Measurements from ENCODE around the gene SRA1. TPM values are rescaled to one million over a fixed set of nuclear protein-coding genes. Genes with fewer than 3 reads are reported as not detected.

SRA1 gene
- total RNA-seq, 1 donor from 2014 or later: 50.3 TPM

DNA sequence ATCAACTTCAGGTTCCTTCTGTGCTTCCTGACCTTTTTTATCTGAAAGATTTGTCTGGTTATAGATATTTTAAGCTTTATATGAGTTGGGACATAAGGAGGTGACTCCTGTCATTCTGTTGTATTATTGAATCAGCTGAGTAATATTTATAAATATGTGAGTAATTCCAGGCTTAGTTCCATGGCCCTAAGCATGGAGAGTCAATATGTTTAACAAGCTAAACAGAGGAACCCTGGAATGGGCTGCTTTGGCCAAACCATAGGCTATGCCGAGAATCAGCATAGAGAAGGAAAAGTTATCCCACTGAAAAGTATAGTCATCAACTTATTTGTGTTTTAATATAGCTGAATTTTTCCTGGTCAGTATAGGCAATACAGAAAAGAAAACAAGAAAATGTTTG, 17.0 kb downstream of the SRA1 start:
- Mint-ChIP-seq H3K36me3 (ENCODE audit: low read depth) (peaks cover 23% of the 10 kb centered on the region), H3K27me3 (ENCODE audit: low read depth) (no peaks in the 10 kb centered on the region), H3K27ac (ENCODE audit: unreplicated experiment) (no peak overlapping the region), H3K4me1 (ENCODE audit: low read depth) (no peaks in the 10 kb centered on the region), H3K4me3 (ENCODE audit: unreplicated experiment) (no peak overlapping the region), H3K9me3 (ENCODE audit: low read depth) (no peaks in the 10 kb centered on the region)
- TF ChIP-seq, protein P1, sequence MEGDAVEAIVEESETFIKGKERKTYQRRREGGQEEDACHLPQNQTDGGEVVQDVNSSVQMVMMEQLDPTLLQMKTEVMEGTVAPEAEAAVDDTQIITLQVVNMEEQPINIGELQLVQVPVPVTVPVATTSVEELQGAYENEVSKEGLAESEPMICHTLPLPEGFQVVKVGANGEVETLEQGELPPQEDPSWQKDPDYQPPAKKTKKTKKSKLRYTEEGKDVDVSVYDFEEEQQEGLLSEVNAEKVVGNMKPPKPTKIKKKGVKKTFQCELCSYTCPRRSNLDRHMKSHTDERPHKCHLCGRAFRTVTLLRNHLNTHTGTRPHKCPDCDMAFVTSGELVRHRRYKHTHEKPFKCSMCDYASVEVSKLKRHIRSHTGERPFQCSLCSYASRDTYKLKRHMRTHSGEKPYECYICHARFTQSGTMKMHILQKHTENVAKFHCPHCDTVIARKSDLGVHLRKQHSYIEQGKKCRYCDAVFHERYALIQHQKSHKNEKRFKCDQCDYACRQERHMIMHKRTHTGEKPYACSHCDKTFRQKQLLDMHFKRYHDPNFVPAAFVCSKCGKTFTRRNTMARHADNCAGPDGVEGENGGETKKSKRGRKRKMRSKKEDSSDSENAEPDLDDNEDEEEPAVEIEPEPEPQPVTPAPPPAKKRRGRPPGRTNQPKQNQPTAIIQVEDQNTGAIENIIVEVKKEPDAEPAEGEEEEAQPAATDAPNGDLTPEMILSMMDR (IDR thresholded peaks at IDR 0.05): no peak
- no peak for DNase-seq (ENCODE audit: low spot score)

DNA sequence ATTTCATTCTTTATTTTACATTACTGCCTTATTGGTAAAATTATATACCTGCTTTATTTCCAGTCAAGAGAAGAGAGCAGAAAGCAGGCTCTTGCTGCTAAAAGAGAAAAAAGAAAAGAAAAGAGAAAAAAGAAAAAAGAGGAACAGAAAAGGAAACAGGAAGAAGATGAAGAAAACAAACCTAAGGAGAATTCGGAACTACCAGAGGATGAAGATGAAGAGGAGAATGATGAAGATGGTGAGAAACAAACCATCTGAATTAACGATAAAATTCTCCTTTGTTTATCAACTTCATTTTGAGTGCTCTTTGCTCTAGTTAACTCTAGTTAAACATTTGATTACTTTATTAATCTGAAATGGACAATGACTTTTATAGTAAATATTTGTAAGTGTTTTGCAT, 33.3 kb downstream of the SRA1 start:
- no peak overlapping the region for H3K27ac Mint-ChIP-seq (ENCODE audit: unreplicated experiment)
- TF ChIP-seq, protein P1 (IDR thresholded peaks at IDR 0.05): no peak
- H3K36me3 Mint-ChIP-seq (ENCODE audit: low read depth): peaks cover 24% of the 10 kb centered on the region
- no peak for DNase-seq (ENCODE audit: low spot score)
- no peaks in the 10 kb centered on the region for H3K27me3 Mint-ChIP-seq (ENCODE audit: low read depth)
- H3K4me3 Mint-ChIP-seq (ENCODE audit: unreplicated experiment): no peak overlapping the region
- peaks cover 3% of the 10 kb centered on the region for H3K9me3 Mint-ChIP-seq (ENCODE audit: low read depth)
- no peaks in the 10 kb centered on the region for H3K4me1 Mint-ChIP-seq (ENCODE audit: low read depth)

DNA sequence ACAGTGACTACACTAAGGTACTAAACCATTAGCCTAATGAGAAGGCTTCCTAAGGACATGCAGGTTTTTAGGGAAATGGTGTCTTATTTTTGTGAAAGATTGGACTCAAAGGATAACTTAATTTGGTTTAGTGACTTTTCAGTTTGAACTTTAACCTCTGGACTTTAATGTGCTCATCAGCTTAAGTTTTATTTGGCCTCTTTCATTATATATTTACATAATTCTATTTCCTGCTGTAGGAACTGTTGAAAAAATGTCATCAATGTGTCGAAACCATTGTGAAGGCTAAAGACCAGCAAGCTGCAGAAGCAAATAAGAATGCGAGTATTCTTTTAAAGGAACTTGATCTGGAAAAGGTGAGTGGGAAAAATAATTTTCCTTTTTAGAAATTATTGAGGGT, 44.1 kb downstream of the SRA1 start:
- Mint-ChIP-seq H3K9me3 (ENCODE audit: low read depth) (no peaks in the 10 kb centered on the region), H3K27ac (ENCODE audit: unreplicated experiment) (no peak overlapping the region), H3K4me3 (ENCODE audit: unreplicated experiment) (no peak overlapping the region), H3K4me1 (ENCODE audit: low read depth) (no peaks in the 10 kb centered on the region), H3K27me3 (ENCODE audit: low read depth) (no peaks in the 10 kb centered on the region), H3K36me3 (ENCODE audit: low read depth) (peaks cover 30% of the 10 kb centered on the region)
- no peak for DNase-seq (ENCODE audit: low spot score)
- TF ChIP-seq, protein P1 (IDR thresholded peaks at IDR 0.05): no peak

DNA sequence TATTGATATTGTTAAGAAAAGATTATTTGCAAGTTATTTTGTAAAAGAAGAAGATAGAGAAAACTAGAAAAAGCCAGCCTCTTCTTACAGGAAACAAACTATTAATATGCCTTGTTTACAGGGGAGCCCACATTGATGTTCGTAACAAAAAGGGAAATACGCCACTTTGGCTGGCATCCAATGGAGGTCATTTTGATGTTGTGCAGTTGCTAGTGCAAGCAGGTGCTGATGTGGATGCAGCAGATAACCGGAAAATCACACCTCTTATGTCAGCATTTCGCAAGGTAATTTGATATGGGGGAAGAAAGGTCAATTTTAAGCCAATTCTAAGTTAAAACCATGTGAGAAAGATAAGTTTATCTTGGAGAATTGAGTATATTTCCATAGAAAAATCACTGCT, 47.4 kb downstream of the SRA1 start:
- H3K4me1 Mint-ChIP-seq (ENCODE audit: low read depth): no peaks in the 10 kb centered on the region
- H3K27me3 Mint-ChIP-seq (ENCODE audit: low read depth): no peaks in the 10 kb centered on the region
- DNase-seq (ENCODE audit: low spot score): no peak
- no peak overlapping the region for H3K27ac Mint-ChIP-seq (ENCODE audit: unreplicated experiment)
- peaks cover 25% of the 10 kb centered on the region for H3K36me3 Mint-ChIP-seq (ENCODE audit: low read depth)
- H3K4me3 Mint-ChIP-seq (ENCODE audit: unreplicated experiment): no peak overlapping the region
- no peaks in the 10 kb centered on the region for H3K9me3 Mint-ChIP-seq (ENCODE audit: low read depth)
- TF ChIP-seq, protein P1 (IDR thresholded peaks at IDR 0.05): no peak

DNA sequence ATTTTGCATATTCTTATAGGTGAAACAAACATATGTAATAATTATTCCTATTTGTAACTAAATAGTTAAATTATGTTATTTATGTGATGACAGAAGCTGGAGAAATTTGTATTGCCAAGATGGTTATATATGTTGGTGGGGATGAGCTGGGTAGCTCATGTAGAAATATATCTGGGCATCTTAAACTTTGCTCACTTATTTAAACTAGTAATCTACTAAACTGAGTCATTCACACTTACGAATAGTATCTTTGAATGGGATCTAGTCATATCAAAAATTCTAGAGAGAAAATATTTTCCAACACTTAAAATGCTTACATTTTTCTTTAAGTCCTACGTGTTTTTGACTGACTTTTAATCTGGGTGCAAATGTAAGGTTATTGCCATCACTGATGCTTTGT, 54.4 kb downstream of the SRA1 start:
- Mint-ChIP-seq H3K9me3 (ENCODE audit: low read depth) (no peaks in the 10 kb centered on the region), H3K4me1 (ENCODE audit: low read depth) (no peaks in the 10 kb centered on the region), H3K27me3 (ENCODE audit: low read depth) (no peaks in the 10 kb centered on the region), H3K4me3 (ENCODE audit: unreplicated experiment) (no peak overlapping the region), H3K36me3 (ENCODE audit: low read depth) (peaks cover 9% of the 10 kb centered on the region), H3K27ac (ENCODE audit: unreplicated experiment) (no peak overlapping the region)
- TF ChIP-seq, protein P1 (IDR thresholded peaks at IDR 0.05): no peak
- no peak for DNase-seq (ENCODE audit: low spot score)

Small RNA genes lying within 50 kb of the gene (microRNA-seq; reads per million reads assigned to microRNA genes)
- not detected for gene MIR6831 (ENCODE audit: borderline number of aligned reads)

Other genes starting within 250 kb of the SRA1 start
- 2.8 to 8.0 TPM (median 7.2 TPM) in 3 replicates for gene HBEGF, start 210.9 kb downstream of the SRA1 start, total RNA-seq
- not detected in 3 replicates for gene SLC4A9, start 197.3 kb downstream of the SRA1 start, total RNA-seq
- 61.4 to 79.8 TPM (median 67.7 TPM) in 3 replicates for gene ANKHD1, start 155.6 kb downstream of the SRA1 start, total RNA-seq
- 5.6 to 6.2 TPM (median 6.0 TPM) in 3 replicates for gene EIF4EBP3, start 9.8 kb downstream of the SRA1 start, total RNA-seq
- gene APBB3, start 7.1 kb upstream of the SRA1 start, total RNA-seq: 39.0 to 47.0 TPM (median 42.3 TPM) in 3 replicates
- 74.3 to 99.4 TPM (median 79.2 TPM) in 3 replicates for gene SLC35A4, start 7.4 kb upstream of the SRA1 start, total RNA-seq
- gene CD14, start 75.7 kb upstream of the SRA1 start, total RNA-seq: not detected in 3 replicates
- gene TMCO6, start 82.0 kb upstream of the SRA1 start, total RNA-seq: 4.9 to 7.4 TPM (median 6.6 TPM) in 3 replicates
- 41.2 to 50.5 TPM (median 43.4 TPM) in 3 replicates for gene NDUFA2, start 90.2 kb upstream of the SRA1 start, total RNA-seq
- 56.6 to 81.4 TPM (median 59.7 TPM) in 3 replicates for gene IK, start 90.4 kb upstream of the SRA1 start, total RNA-seq
- gene WDR55, start 107.4 kb upstream of the SRA1 start, total RNA-seq: 24.5 to 31.4 TPM (median 24.6 TPM) in 3 replicates
- 1.3 to 1.5 TPM (median 1.3 TPM) in 3 replicates for gene DND1, start 116.1 kb upstream of the SRA1 start, total RNA-seq
- 62.9 to 83.4 TPM (median 67.5 TPM) in 3 replicates for gene HARS1, start 133.9 kb upstream of the SRA1 start, total RNA-seq
- 22.8 to 27.4 TPM (median 22.8 TPM) in 3 replicates for gene HARS2, start 134.0 kb upstream of the SRA1 start, total RNA-seq
- 37.0 to 50.3 TPM (median 39.2 TPM) in 3 replicates for gene ZMAT2, start 143.0 kb upstream of the SRA1 start, total RNA-seq
- not detected in 3 replicates for gene PCDHA1, start 228.7 kb upstream of the SRA1 start, total RNA-seq
- 0.75 to 1.2 TPM (median 0.77 TPM) in 3 replicates for gene PCDHA2, start 237.4 kb upstream of the SRA1 start, total RNA-seq
- gene PCDHA3, start 243.6 kb upstream of the SRA1 start, total RNA-seq: 0.19 to 0.28 TPM (median 0.20 TPM) in 3 replicates
- 7.1 to 11.1 TPM (median 8.3 TPM) in 3 replicates for gene PCDHA4, start 249.6 kb upstream of the SRA1 start, total RNA-seq